Measurements from ENCODE around the gene FUCA2.

GRCh38 chr6:143504369-143504768 is 7.2 kb downstream of the FUCA2 start:
- TF ChIP-seq POLR2AphosphoS5 (IDR thresholded peaks at IDR 0.05) (no peak), CTCF (IDR thresholded peaks at IDR 0.05 in 8 of 11, conservative IDR thresholded peaks at IDR 0.05 in 3 of 11) (no peak)
